GM18502 (cell line): ENCODE data around the gene BMAL1.

Experiments used
- ATAC-seq: cut with Tn5 transposase; IDR thresholded peaks from one replicate; pipeline ENCODE4 v1.9.1; 2021; ENCODE audit warnings: mild to moderate bottlenecking; ENCODE audit not compliant: unreplicated experiment, poor library complexity

The BMAL1 gene

DNA sequence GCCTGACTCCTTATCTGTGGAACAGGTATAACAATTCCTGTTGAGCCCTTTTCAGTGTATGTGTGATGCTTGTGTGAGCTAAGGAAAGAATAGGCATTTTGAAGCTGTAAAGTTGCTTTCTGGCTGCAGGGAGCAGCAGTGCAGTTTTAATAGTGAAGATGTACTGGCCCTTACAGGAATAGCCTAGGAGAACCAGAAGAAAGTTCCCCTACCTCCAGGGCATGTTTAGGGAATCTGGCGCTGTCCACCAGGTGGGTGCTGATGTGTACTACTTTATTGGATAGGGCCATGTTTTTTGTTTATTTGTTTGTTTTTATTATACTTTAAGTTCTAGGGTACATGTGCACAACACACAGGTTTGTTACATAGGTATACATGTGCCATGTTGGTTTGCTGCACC is 11.5 kb downstream of the BMAL1 start:
- ATAC-seq: no peak

DNA sequence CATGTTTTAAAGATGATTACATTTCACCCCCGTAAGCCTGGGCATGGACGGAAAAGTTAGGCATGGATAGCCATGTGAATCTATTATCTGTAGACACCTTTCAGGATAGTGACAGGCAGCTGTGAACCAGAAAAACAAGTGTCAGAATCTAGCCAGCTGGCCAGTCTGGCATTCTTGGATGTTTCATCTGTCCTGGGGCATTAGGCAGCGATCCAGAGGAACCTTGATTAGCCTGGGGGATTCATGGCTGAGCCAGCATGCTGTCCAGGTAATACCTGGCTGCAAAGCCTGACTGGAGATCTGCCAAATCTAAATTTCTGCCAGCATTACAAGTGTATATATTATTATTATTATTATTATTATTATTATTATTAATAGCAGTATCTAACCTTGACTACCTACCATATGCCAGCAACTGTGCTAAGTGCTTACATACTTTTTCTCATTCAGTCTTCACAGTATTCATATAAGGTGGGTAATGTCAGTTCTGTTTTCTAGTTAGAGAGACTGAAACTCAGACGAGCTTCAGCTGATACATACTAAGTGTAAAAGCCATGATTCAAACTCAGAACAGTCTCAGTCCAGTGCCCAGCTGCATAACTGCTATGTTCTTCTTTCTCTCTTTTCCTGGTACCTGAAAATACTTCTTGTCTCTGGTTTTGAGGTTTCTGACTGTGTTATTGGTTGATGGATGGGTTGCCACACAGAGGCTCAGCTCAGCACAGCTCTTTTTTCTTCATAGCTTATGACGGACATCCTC is 12.8 kb downstream of the BMAL1 start:
- no peak for ATAC-seq

DNA sequence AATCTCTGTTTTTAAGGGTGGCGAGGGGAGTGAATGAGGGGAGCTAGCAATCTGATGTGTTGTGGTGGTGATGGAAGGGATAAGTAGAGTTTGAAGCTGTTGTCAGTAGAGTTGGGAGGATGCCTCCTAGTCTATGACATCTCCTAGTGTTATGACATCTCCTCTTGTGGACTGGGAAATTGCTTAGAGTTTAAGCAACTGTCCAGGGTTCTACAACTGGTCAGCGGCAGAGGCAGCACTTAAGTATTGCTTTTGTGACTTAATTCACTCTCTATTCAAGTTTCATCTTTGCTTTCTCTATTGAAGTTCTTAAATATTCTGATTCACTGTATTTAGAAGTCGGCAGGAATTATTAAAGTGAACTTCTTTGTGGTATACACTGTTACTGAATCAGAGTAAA is 13.8 kb downstream of the BMAL1 start:
- ATAC-seq: no peak

DNA sequence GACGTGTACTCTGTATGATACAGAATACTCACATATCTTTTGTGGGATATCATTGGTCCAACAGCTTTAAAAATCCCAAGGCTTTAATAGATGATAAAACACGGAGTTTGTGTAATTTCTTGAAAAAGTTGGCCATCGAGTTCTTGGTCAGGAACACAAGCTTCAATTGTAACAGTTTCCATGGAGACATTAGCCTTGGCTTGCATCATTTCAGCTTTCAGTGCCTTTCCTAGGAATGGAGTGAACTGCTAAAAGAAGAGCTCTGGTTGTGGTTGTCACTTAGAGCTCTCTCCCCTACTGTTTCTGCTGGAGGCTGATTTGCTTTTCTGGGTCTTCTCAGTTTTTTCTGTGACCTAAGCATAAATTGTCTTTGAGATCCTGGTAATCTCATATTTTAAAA is 14.2 kb downstream of the BMAL1 start:
- ATAC-seq: no peak

- no peak for ATAC-seq
Observed at GRCh38 chr11:13292970-13293369, 15.4 kb downstream of the BMAL1 start.

- no peak for ATAC-seq
Observed at GRCh38 chr11:13294178-13294577, 16.6 kb downstream of the BMAL1 start.

GRCh38 chr11:13294771-13295579 is 17.4 kb downstream of the BMAL1 start:
- no peak for ATAC-seq

DNA sequence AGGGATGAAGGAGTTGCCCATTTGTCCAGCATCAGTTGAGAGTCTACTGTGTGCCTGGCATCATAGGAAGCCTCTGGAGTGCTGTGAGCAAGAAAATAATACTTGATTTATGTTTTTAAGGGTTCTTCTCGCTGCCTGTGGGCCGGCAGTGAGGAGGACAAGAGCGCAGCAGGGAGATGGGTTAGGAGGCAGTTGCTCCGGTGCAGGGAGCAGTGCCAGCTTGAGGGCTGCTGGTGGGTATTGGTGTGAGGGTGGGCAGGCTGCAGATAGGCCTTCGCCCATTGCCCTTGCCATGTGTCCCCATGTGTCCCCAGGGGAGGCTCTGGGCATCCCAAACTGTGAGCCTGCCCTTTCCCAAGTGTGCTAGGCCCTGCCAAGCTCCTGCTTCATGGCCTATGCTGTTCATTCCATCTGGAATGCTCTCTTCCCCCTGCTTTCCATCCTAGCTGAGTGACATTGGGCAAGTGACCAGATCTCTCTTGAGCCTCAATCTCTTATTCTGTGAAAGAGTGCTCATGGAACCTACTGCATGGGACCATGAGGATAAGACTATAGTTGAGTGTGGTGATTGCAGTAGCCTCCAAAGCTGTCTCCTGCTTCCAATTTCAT is 19.8 kb downstream of the BMAL1 start:
- no peak for ATAC-seq

DNA sequence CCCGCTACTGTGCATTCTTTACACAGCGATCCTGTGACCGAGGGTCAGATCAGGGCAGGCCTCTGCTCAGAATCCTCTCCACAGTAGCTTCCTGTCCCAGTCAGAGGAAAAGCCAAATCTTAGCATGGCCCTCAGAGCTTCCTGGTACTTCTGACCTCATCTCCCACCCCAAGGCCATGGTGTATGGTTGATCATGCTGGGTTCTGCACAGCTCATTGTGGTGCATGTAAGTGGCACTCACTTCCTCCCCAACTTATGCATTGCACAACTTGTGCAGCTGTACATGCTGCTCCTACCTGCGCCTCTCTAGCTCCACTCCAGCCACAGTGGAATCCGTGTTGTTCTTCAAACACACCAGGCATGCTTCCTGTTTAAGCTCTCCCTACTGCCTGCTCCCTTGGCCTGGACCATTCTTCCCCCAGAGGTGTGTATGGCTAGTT is 20.3 kb downstream of the BMAL1 start:
- no peak for ATAC-seq

DNA sequence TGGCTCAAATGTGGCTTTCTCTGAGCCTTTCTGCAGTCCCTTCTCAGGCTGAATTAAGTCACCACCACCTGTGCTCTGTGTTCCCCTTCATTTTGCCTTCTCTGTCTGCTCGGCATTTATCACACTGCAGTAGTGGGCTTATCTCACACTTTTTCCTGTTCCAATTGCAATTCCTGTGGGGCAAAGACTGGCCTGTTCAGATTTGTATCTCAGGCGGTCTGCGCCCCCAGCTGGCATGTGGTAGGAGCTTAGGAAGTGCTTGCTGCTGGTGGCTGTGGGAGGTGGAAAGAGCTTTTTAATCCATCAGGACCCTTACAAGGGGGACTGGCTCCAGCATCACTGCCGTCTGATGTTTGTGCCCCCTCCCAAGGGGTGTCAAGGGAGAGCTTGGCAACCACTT is 21.2 kb downstream of the BMAL1 start:
- no peak for ATAC-seq

DNA sequence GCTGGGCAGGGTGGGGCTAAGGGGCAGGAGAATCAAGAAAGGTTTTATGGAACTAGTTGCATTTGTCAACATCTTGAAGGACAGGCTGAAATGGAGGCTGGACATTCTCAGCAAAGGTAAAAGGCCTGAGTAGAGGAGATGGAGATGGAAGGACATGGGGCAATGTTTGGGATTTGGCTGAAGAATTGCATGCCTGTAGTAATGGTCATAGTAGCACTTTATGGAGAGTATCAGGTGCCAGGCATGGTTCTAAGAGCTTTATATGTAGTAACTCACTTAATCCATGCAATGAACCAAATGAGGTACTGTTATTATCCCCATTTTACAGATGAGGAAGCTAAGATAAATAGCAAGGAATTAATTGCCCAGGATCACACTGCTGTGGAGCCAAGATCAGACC is 23.9 kb downstream of the BMAL1 start:
- ATAC-seq: no peak

- ATAC-seq: no peak
Observed at GRCh38 chr11:13302420-13302958, 24.9 kb downstream of the BMAL1 start.

- no peak for ATAC-seq
Observed at GRCh38 chr11:13303668-13304649, 26.4 kb downstream of the BMAL1 start.

- ATAC-seq: no peak
Observed at GRCh38 chr11:13304655-13305335, 27.2 kb downstream of the BMAL1 start.

DNA sequence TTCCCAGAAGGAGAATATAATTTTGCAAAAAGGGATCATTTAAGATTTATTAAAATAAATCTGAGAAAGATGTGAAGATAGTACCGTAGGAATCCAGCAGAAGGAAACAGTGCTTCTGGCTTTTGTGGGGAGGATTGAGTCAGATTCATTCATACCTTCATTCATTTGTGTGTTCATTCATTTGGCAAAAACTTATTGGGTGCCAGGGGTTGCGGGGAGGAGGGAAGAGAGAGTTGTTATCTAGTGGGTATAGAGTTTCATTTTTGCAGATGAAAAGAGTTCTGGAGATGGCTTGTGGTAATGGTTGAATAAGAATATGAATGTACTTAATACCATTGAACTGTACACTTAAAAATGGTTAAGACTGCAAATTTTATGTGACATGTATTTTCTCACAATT is 31.1 kb downstream of the BMAL1 start:
- no peak for ATAC-seq

DNA sequence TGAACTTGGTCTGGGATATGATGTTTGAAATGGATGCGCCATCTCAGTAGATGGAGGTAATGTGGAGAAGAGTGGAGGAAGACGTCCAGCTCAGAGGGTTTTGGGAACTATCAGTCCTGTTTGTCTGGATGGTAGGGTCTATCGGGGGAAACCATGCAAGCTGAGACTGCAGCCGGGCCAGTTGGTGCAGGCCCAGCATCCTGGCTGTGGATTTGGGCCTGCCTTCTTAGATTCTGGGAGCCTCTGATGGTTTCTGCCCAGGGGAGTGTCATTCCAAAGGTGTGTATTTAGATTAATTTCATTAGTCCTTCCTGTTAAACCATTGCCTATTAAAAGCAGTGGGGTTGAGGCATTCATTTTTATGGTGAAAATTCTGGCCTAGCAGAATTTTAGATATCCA is 31.6 kb downstream of the BMAL1 start:
- ATAC-seq: no peak

DNA sequence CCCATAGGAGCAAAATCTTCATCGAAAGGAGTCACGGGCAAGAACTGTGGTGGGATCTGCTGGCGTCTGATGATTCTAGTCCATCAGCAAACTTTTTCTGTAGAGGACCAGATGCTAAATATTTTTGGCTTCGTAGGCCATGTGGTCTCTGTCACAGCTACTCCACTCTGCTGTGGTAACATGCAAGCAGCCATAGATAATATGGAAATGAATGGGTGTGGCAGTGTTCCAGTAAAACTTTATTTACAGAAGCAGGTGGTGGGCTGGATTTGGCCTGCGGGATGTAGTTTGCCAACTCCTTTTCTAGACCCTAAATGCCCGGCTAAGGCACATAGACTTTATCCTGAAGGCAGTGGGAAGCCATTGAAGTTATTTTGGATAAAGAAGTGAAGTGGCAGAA is 32.9 kb downstream of the BMAL1 start:
- ATAC-seq: no peak

DNA sequence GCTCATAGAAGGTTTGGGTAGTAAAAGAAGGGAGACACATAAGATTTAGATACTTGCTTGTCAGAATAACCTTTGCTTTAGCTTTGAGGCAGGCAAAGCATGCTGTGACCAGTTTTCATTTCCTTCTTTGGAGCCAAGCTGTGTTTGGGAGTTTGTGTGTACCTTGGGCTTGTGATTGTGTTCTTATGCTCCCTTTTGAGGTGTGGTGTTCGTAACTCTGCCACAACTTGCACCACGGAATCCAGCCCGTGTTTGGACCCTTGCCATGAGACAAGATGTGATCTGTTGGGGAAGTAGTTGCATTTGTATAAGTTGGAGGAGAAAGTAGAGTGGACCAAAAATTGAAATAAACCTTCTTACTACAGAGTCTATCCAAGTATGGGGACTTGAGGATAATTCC is 34.0 kb downstream of the BMAL1 start:
- no peak for ATAC-seq
